ENCODE results near the gene COG5. TPM values are rescaled to one million over a fixed set of nuclear protein-coding genes. Genes with fewer than 3 reads are reported as not detected.

COG5 gene
- total and polyA plus RNA-seq, 2 experiments from 2014 or later = 15.4 to 36.5 TPM

DNA sequence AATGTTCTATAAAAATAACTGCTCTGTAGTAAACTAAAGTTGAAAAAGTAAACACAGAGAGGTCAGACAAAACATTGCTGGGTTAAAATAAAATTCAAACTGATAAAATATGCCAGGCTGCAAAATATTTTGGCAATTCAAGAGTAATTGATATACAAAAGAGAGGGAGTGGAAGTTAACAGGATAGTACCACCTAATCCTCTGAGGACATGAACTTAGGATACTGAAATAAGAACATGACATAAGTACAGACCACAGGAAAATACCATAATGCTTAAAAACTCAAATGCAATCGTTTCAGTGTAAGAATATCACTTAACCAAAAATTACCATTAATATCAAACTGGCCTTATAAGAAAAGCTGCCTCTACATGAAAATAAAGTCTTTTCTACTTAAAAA lies 131.5 kb downstream of the COG5 start (continued):
- TF ChIP-seq, protein P1, sequence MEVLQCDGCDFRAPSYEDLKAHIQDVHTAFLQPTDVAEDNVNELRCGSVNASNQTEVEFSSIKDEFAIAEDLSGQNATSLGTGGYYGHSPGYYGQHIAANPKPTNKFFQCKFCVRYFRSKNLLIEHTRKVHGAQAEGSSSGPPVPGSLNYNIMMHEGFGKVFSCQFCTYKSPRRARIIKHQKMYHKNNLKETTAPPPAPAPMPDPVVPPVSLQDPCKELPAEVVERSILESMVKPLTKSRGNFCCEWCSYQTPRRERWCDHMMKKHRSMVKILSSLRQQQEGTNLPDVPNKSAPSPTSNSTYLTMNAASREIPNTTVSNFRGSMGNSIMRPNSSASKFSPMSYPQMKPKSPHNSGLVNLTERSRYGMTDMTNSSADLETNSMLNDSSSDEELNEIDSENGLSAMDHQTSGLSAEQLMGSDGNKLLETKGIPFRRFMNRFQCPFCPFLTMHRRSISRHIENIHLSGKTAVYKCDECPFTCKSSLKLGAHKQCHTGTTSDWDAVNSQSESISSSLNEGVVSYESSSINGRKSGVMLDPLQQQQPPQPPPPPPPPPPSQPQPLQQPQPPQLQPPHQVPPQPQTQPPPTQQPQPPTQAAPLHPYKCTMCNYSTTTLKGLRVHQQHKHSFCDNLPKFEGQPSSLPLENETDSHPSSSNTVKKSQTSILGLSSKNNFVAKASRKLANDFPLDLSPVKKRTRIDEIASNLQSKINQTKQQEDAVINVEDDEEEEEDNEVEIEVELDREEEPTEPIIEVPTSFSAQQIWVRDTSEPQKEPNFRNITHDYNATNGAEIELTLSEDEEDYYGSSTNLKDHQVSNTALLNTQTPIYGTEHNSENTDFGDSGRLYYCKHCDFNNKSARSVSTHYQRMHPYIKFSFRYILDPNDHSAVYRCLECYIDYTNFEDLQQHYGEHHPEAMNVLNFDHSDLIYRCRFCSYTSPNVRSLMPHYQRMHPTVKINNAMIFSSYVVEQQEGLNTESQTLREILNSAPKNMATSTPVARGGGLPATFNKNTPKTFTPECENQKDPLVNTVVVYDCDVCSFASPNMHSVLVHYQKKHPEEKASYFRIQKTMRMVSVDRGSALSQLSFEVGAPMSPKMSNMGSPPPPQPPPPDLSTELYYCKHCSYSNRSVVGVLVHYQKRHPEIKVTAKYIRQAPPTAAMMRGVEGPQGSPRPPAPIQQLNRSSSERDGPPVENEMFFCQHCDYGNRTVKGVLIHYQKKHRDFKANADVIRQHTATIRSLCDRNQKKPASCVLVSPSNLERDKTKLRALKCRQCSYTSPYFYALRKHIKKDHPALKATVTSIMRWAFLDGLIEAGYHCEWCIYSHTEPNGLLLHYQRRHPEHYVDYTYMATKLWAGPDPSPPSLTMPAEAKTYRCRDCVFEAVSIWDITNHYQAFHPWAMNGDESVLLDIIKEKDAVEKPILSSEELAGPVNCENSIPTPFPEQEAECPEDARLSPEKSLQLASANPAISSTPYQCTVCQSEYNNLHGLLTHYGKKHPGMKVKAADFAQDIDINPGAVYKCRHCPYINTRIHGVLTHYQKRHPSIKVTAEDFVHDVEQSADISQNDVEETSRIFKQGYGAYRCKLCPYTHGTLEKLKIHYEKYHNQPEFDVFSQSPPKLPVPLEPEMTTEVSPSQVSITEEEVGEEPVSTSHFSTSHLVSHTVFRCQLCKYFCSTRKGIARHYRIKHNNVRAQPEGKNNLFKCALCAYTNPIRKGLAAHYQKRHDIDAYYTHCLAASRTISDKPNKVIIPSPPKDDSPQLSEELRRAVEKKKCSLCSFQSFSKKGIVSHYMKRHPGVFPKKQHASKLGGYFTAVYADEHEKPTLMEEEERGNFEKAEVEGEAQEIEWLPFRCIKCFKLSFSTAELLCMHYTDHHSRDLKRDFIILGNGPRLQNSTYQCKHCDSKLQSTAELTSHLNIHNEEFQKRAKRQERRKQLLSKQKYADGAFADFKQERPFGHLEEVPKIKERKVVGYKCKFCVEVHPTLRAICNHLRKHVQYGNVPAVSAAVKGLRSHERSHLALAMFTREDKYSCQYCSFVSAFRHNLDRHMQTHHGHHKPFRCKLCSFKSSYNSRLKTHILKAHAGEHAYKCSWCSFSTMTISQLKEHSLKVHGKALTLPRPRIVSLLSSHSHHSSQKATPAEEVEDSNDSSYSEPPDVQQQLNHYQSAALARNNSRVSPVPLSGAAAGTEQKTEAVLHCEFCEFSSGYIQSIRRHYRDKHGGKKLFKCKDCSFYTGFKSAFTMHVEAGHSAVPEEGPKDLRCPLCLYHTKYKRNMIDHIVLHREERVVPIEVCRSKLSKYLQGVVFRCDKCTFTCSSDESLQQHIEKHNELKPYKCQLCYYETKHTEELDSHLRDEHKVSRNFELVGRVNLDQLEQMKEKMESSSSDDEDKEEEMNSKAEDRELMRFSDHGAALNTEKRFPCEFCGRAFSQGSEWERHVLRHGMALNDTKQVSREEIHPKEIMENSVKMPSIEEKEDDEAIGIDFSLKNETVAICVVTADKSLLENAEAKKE (CRISPR knock-in tag; IDR thresholded peaks at IDR 0.05) = no peak
- TF ChIP-seq, protein P2, sequence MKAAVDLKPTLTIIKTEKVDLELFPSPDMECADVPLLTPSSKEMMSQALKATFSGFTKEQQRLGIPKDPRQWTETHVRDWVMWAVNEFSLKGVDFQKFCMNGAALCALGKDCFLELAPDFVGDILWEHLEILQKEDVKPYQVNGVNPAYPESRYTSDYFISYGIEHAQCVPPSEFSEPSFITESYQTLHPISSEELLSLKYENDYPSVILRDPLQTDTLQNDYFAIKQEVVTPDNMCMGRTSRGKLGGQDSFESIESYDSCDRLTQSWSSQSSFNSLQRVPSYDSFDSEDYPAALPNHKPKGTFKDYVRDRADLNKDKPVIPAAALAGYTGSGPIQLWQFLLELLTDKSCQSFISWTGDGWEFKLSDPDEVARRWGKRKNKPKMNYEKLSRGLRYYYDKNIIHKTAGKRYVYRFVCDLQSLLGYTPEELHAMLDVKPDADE (IDR thresholded peaks at IDR 0.05) = no peak
- TF ChIP-seq STAT1 (IDR thresholded peaks at IDR 0.05; ENCODE audit: unreplicated experiment) = no peak

DNA sequence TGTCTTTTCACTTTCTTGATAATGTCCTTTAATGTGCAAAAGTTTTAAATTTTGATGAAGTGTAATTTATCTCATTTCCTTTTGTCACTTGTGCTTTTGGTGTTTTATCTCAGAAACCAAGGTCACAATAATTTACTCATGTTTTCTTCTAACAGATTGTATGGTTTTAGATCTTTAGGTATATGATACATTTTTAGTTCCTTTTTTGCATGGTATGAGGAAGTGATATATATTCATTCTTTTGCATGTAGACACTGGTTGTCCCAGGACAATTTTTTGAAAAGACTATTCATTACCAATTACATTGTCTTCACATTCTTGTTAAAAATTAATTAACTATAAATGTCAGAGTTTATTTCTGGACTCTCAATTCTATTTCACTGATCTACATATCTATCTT lies 133.7 kb downstream of the COG5 start:
- Mint-ChIP-seq H3K4me3 (no peak overlapping the region), H3K9me3 (peaks cover 5% of the 10 kb centered on the region; the same call in 2 of the 3 replicates), H3K36me3 (ENCODE audit: low read depth) (peaks cover 32% of the 10 kb centered on the region), H3K27me3 (ENCODE audit: insufficient read depth, low read depth, poor library complexity) (no peaks in the 10 kb centered on the region), H3K4me1 (no peaks in the 10 kb centered on the region), H3K27ac (no peak overlapping the region)
- ATAC-seq (no peak), DNase-seq (ENCODE audit: low spot score) (no peak)
- no peak overlapping the region for H3K4me3 ChIP-seq
- TF ChIP-seq, protein P3, sequence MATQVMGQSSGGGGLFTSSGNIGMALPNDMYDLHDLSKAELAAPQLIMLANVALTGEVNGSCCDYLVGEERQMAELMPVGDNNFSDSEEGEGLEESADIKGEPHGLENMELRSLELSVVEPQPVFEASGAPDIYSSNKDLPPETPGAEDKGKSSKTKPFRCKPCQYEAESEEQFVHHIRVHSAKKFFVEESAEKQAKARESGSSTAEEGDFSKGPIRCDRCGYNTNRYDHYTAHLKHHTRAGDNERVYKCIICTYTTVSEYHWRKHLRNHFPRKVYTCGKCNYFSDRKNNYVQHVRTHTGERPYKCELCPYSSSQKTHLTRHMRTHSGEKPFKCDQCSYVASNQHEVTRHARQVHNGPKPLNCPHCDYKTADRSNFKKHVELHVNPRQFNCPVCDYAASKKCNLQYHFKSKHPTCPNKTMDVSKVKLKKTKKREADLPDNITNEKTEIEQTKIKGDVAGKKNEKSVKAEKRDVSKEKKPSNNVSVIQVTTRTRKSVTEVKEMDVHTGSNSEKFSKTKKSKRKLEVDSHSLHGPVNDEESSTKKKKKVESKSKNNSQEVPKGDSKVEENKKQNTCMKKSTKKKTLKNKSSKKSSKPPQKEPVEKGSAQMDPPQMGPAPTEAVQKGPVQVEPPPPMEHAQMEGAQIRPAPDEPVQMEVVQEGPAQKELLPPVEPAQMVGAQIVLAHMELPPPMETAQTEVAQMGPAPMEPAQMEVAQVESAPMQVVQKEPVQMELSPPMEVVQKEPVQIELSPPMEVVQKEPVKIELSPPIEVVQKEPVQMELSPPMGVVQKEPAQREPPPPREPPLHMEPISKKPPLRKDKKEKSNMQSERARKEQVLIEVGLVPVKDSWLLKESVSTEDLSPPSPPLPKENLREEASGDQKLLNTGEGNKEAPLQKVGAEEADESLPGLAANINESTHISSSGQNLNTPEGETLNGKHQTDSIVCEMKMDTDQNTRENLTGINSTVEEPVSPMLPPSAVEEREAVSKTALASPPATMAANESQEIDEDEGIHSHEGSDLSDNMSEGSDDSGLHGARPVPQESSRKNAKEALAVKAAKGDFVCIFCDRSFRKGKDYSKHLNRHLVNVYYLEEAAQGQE (IDR thresholded peaks at IDR 0.05; ENCODE audit: unreplicated experiment) = no peak
- TF ChIP-seq ZNF331 (CRISPR knock-in tag; IDR thresholded peaks at IDR 0.05; ENCODE audit: low read depth) (no peak), JUNB (IDR thresholded peaks at IDR 0.05; ENCODE audit: unreplicated experiment) (no peak), ZNF114 (CRISPR knock-in tag; IDR thresholded peaks at IDR 0.05) (no peak), POLR2AphosphoS5 (IDR thresholded peaks at IDR 0.05; ENCODE audit: low read depth) (no peak), CREB1 (CRISPR knock-in tag; IDR thresholded peaks at IDR 0.05; ENCODE audit: low read depth) (no peak), STAT1 (IDR thresholded peaks at IDR 0.05; ENCODE audit: unreplicated experiment) (no peak)
- TF ChIP-seq, protein P2 (IDR thresholded peaks at IDR 0.05) = no peak
- TF ChIP-seq, protein P4, sequence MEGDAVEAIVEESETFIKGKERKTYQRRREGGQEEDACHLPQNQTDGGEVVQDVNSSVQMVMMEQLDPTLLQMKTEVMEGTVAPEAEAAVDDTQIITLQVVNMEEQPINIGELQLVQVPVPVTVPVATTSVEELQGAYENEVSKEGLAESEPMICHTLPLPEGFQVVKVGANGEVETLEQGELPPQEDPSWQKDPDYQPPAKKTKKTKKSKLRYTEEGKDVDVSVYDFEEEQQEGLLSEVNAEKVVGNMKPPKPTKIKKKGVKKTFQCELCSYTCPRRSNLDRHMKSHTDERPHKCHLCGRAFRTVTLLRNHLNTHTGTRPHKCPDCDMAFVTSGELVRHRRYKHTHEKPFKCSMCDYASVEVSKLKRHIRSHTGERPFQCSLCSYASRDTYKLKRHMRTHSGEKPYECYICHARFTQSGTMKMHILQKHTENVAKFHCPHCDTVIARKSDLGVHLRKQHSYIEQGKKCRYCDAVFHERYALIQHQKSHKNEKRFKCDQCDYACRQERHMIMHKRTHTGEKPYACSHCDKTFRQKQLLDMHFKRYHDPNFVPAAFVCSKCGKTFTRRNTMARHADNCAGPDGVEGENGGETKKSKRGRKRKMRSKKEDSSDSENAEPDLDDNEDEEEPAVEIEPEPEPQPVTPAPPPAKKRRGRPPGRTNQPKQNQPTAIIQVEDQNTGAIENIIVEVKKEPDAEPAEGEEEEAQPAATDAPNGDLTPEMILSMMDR (conservative IDR thresholded peaks at IDR 0.05; ENCODE audit: low read depth in 2 of 2) = no peak
- no peak overlapping the region for H3K4me2 ChIP-seq
- H3K79me2 ChIP-seq (replicated peaks; ENCODE audit: insufficient read depth) = peaks cover 9% of the 10 kb centered on the region; the same call in 1 of the 2 replicates
- no peaks in the 10 kb centered on the region for H3K4me1 ChIP-seq (ENCODE audit: insufficient read depth)
- H3K9me2 ChIP-seq (ENCODE audit: insufficient read depth) = no peaks in the 10 kb centered on the region
- no peaks in the 10 kb centered on the region for H3F3A ChIP-seq (replicated peaks; ENCODE audit: low read depth)
- H4K20me1 ChIP-seq (replicated peaks; ENCODE audit: insufficient read depth) = no peaks in the 10 kb centered on the region
- H2AFZ ChIP-seq = no peak overlapping the region
- no peaks in the 10 kb centered on the region for H3K27me3 ChIP-seq (ENCODE audit: insufficient read depth)
- H3K36me3 ChIP-seq (ENCODE audit: insufficient read depth) = no peaks in the 10 kb centered on the region
- H3K27ac ChIP-seq (ENCODE audit: low read depth) = no peak overlapping the region
